A549 (cell line): Measurements from ENCODE around the gene VSIG4. TPM values are rescaled to one million over a fixed set of nuclear protein-coding genes. Genes with fewer than 3 reads are reported as not detected.

Source experiments
- ATAC-seq, 2 experiments: fragments of 200-7000 bp in 1 of 2; fragments of >200 bp in 1 of 2; cut with Nextera tagmentation in 1 of 2; cut with Tn5 transposase in 1 of 2; 3 replicates each; pipeline versions ENCODE4 v1.8.0 to v1.9.1; 2018 to 2020; ENCODE audit warnings: mild to moderate bottlenecking in 1 of 2, moderate library complexity in 1 of 2
- CTCF ChIA-PET: fragments of 300-600 bp; sonication (Branson Sonifier 250); formaldehyde crosslinking; extraction: SDS; loops from one replicate; lab custom pipeline; 2021; ENCODE audit warnings: antibody characterized with exemption, inconsistent platforms; lab: Yijun Ruan, JAX
- POLR2A ChIA-PET: fragments of 350-600 bp; formaldehyde crosslinking; extraction: SDS; loops from one replicate; lab custom pipeline; 2021; ENCODE audit warnings: antibody characterized with exemption, inconsistent platforms; lab: Yijun Ruan, JAX
- DNase-seq, 2 experiments: peaks; one replicate each; pipeline versions ENCODE4 v3.0.0 to v3.0.0-alpha.2; 2011 to 2016; ENCODE audit warnings: low read depth in 1 of 2, low spot score in 1 of 2
- FAIRE-seq: peaks from 2 replicates; lab custom pipeline; 2011; peaks lifted over from hg19 to GRCh38; lab: Jason Lieb, UNC
- H3K27ac ChIP-seq, 2 experiments: fragments of >200 bp; sonication (Bioruptor Twin); formaldehyde crosslinking; 3 replicates each; pipeline ENCODE4 v1.5.1; 2016 to 2017
- H3K4me1 ChIP-seq: fragments of >200 bp; sonication (Bioruptor Twin); formaldehyde crosslinking; 3 replicates; pipeline ENCODE4 v1.6.1; 2016
- H3K4me2 ChIP-seq: fragments of >200 bp; sonication (Bioruptor Twin); formaldehyde crosslinking; 3 replicates; pipeline ENCODE4 v1.6.1; 2016
- H3K4me3 ChIP-seq: fragments of >200 bp; sonication (Bioruptor Twin); formaldehyde crosslinking; 3 replicates; pipeline ENCODE4 v1.5.1; 2016
- H3K9me3 ChIP-seq: fragments of >200 bp; sonication (Bioruptor Twin); formaldehyde crosslinking; 3 replicates; pipeline ENCODE4 v1.6.1; 2016
- BCL3 ChIP-seq: fragments of >200 bp; sonication (Bioruptor Twin); formaldehyde crosslinking; IDR thresholded peaks from 3 replicates; pipeline ENCODE4 v1.6.1; 2016
- BHLHE40 ChIP-seq: IDR thresholded peaks from 2 replicates; pipeline ENCODE4 v1.6.1; 2012; ENCODE audit warnings: low read depth, low read length, inconsistent platforms
- CBX2 ChIP-seq: fragments of 200-600 bp; sonication (generic); IDR thresholded peaks from 2 replicates; pipeline ENCODE4 v1.6.1; 2016; ENCODE audit warnings: low read depth, mild to moderate bottlenecking, borderline replicate concordance
- CBX8 ChIP-seq: fragments of 200-600 bp; sonication (generic); IDR thresholded peaks from 2 replicates; pipeline ENCODE4 v1.6.1; 2016
- CEBPB ChIP-seq, 2 experiments: fragments of >200 bp in 1 of 2; sonication (Bioruptor Twin) in 1 of 2; formaldehyde crosslinking in 1 of 2; IDR thresholded peaks; 2 replicates each; pipeline ENCODE4 v1.6.1; 2012 to 2016
- CHD4 ChIP-seq: fragments of 200-600 bp; sonication (generic); IDR thresholded peaks from 2 replicates; pipeline ENCODE4 v1.6.1; 2016; ENCODE audit warnings: antibody characterized with exemption, mild to moderate bottlenecking, borderline replicate concordance
- EHMT2 ChIP-seq: fragments of 200-600 bp; sonication (generic); IDR thresholded peaks from 2 replicates; pipeline ENCODE4 v1.6.1; 2016; ENCODE audit warnings: antibody characterized with exemption, low read depth, mild to moderate bottlenecking, moderate library complexity
- ELK1 ChIP-seq: fragments of 150-350 bp; IDR thresholded peaks from 2 replicates; pipeline ENCODE4 v1.6.1; 2014; ENCODE audit warnings: low read depth, mild to moderate bottlenecking, low read length
- HDAC2 ChIP-seq: fragments of 200-600 bp; sonication (generic); IDR thresholded peaks from 2 replicates; pipeline ENCODE4 v1.6.1; 2016
- HEYL ChIP-seq: fragments of 250-450 bp; sonication (Bioruptor Pico); IDR thresholded peaks from 2 replicates; pipeline ENCODE4 v1.8.0; 2021; ENCODE audit warnings: mild to moderate bottlenecking, moderate library complexity
- HOXA7 ChIP-seq: fragments of 250-450 bp; sonication (Bioruptor Pico); IDR thresholded peaks from 2 replicates; pipeline ENCODE4 v1.5.0; 2020; ENCODE audit warnings: mild to moderate bottlenecking, moderate library complexity
- HOXB5 ChIP-seq: fragments of 250-450 bp; sonication (Bioruptor Pico); IDR thresholded peaks from 2 replicates; pipeline ENCODE4 v1.5.0; 2020; ENCODE audit warnings: mild to moderate bottlenecking, moderate library complexity
- JUN ChIP-seq, 2 experiments: fragments of >200 bp; sonication (Bioruptor Twin); formaldehyde crosslinking; IDR thresholded peaks; 2 replicates in 1 of 2; 3 replicates in 1 of 2; pipeline ENCODE4 v1.6.1; 2016 to 2017
- JUNB ChIP-seq: fragments of >200 bp; sonication (Bioruptor Twin); formaldehyde crosslinking; IDR thresholded peaks from 2 replicates; pipeline ENCODE4 v1.6.1; 2016
- NFE2L2 ChIP-seq: fragments of 150-350 bp; conservative IDR thresholded peaks from 2 replicates; pipeline ENCODE4 v1.6.1; 2014; ENCODE audit warnings: low read length
- NPAS2 ChIP-seq: fragments of 250-450 bp; sonication (Bioruptor Pico); IDR thresholded peaks from 2 replicates; pipeline ENCODE4 v1.8.0; 2022; ENCODE audit warnings: mild to moderate bottlenecking, moderate library complexity, borderline replicate concordance
- POLR2A ChIP-seq: IDR thresholded peaks from 2 replicates; pipeline ENCODE4 v1.6.1; 2012; ENCODE audit warnings: mild to moderate bottlenecking, low read length
- RARB ChIP-seq: fragments of 250-450 bp; sonication (Bioruptor Pico); IDR thresholded peaks from 2 replicates; pipeline ENCODE4 v1.8.0; 2021; ENCODE audit warnings: mild to moderate bottlenecking, moderate library complexity
- RNF2 ChIP-seq: fragments of 200-600 bp; sonication (generic); IDR thresholded peaks from 2 replicates; pipeline ENCODE4 v1.6.1; 2016; ENCODE audit warnings: low read depth, mild to moderate bottlenecking, antibody characterized with exemption, moderate library complexity, borderline replicate concordance
- SREBF2 ChIP-seq: fragments of 450-650 bp; IDR thresholded peaks from 2 replicates; pipeline ENCODE4 v1.6.1; 2014; ENCODE audit warnings: mild to moderate bottlenecking, moderate library complexity
- TFCP2L1 ChIP-seq: fragments of 250-450 bp; sonication (Bioruptor Pico); IDR thresholded peaks from 2 replicates; pipeline ENCODE4 v1.5.0; 2021; ENCODE audit warnings: mild to moderate bottlenecking
- USF2 ChIP-seq: fragments of 450-650 bp; IDR thresholded peaks from 2 replicates; pipeline ENCODE4 v1.6.1; 2014; ENCODE audit warnings: antibody characterized with exemption
- ZFP36 ChIP-seq: fragments of 450-650 bp; IDR thresholded peaks from 2 replicates; pipeline ENCODE4 v1.6.1; 2014; ENCODE audit warnings: borderline replicate concordance; ENCODE audit not compliant: partially characterized antibody
- ZSCAN20 ChIP-seq: fragments of 250-450 bp; sonication (Bioruptor Pico); IDR thresholded peaks from 2 replicates; pipeline ENCODE4 v1.8.0; 2022; ENCODE audit warnings: mild to moderate bottlenecking, moderate library complexity
- WGBS: methylation state at CpG from one replicate; pipeline ENCODE4 v1.1.6; 2017; ENCODE audit errors: missing lambda C conversion rate; 5-methylcytosine and 5-hydroxymethylcytosine counted together
- polyA plus RNA-seq, 4 experiments: library from polyadenylated mRNA; depleted of rRNA in 3 of 4; stranded (reverse); fragments of >200 nt; fragmentation: RNase III in 1 of 4; extraction: RNeasy Plus Mini Kit Qiagen cat#74134 plus additional on column Dnase treatment in 1 of 4; gene quantifications; 2 replicates in 3 of 4; 3 replicates in 1 of 4; pipeline ENCODE4 v1.2.3, GENCODE V29; 2011 to 2017

VSIG4 gene
- polyA plus RNA-seq, 2 of the 4 experiments (the other 2 are of a cell fraction): not detected

- peak; percentile 28 for FAIRE-seq
- H3K4me1 ChIP-seq: no peaks in the 10 kb centered on the region
- no peak for DNase-seq
- no peak overlapping the region for H3K4me3 ChIP-seq
- TF ChIP-seq ZFP36 (no peak), NFE2L2 (no peak), HOXB5 (CRISPR knock-in tag) (no peak), USF2 (no peak), JUNB (no peak), NPAS2 (no peak), CHD4 (no peak), BCL3 (no peak), HEYL (no peak), RNF2 (no peak), CBX2 (no peak), JUN (IDR thresholded peaks at IDR 0.05) (no peak), POLR2A (no peak)
- H3K27ac ChIP-seq: no peak overlapping the region
- 0% methylated on average over 3 of the region's 3 CpGs for WGBS
- no peaks in the 10 kb centered on the region for H3K9me3 ChIP-seq
- ChIA-PET POLR2A (no interaction called here), CTCF (no interaction called here)
- H3K4me2 ChIP-seq: no peak overlapping the region
- no peak for ATAC-seq
Observed at GRCh38 chrX:66043584-66043983, 3.7 kb upstream of the VSIG4 start.

- DNase-seq (no peak), ATAC-seq (no peak), FAIRE-seq (no peak)
- 2% methylated on average over 3 of the region's 3 CpGs for WGBS
- Histone ChIP-seq H3K4me1 (no peaks in the 10 kb centered on the region), H3K9me3 (no peaks in the 10 kb centered on the region), H3K27ac (no peak overlapping the region), H3K4me2 (no peak overlapping the region), H3K4me3 (no peak overlapping the region)
- ChIA-PET CTCF (no interaction called here), POLR2A (no interaction called here)
- no peak for TF ChIP-seq RARB (CRISPR knock-in tag)
- no peak for TF ChIP-seq ZSCAN20 (CRISPR knock-in tag)
- TF ChIP-seq CEBPB (IDR thresholded peaks at IDR 0.05): no peak
- TF ChIP-seq EHMT2: no peak
- TF ChIP-seq TFCP2L1: no peak
- TF ChIP-seq BHLHE40: no peak
- no peak for TF ChIP-seq SREBF2
- TF ChIP-seq BCL3: no peak
- TF ChIP-seq HOXA7: no peak
- no peak for TF ChIP-seq CBX8
- no peak for TF ChIP-seq ELK1
- no peak for TF ChIP-seq HDAC2
- no peak for TF ChIP-seq POLR2A
- no peak for TF ChIP-seq HEYL
Observed at GRCh38 chrX:66042307-66043077, 2.6 kb upstream of the VSIG4 start.
